Measurements from ENCODE around the gene SMCR8. TPM values are rescaled to one million over a fixed set of nuclear protein-coding genes. Genes with fewer than 3 reads are reported as not detected.

Gene SMCR8
- total and polyA plus RNA-seq, 2 of the 8 experiments (the other 6 are each of a cell fraction or from before 2014, with no cell fraction given), result 6.9 to 18.5 TPM

- no peak overlapping the region for H2BK15ac ChIP-seq (ENCODE audit: low read length)
- TF ChIP-seq TAF1 (IDR thresholded peaks at IDR 0.05; ENCODE audit: low read depth, low read length), result no peak
- TF ChIP-seq SIN3A (conservative IDR thresholded peaks at IDR 0.05 in 1 of 2, IDR thresholded peaks at IDR 0.05 in 1 of 2; ENCODE audit: low read depth in 1 of 2, low read length in 2 of 2), result no peak
- no peak for TF ChIP-seq HDAC6 (IDR thresholded peaks at IDR 0.05; ENCODE audit: low read depth, low read length)
- TF ChIP-seq GTF2F1 (IDR thresholded peaks at IDR 0.05; ENCODE audit: borderline replicate concordance, low read depth, low read length), result no peak
- no peak for TF ChIP-seq BACH1 (IDR thresholded peaks at IDR 0.05; ENCODE audit: low read length)
- TF ChIP-seq CBX8 (IDR thresholded peaks at IDR 0.05; ENCODE audit: borderline replicate concordance, low read depth, low read length), result no peak
- no peak for TF ChIP-seq YY1 (IDR thresholded peaks at IDR 0.05; ENCODE audit: low read depth, low read length)
These were observed 7.4 kb downstream of the SMCR8 start for GRCh38 chr17:18322522-18322921.

More at GRCh38 chr17:18322522-18322921, 7.4 kb downstream of the SMCR8 start:
- H2AFZ ChIP-seq (ENCODE audit: low read length), result no peak overlapping the region
- no peak overlapping the region for H3K9ac ChIP-seq (replicated peaks in 1 of 4; ENCODE audit: extremely low read depth in 1 of 4, low read depth in 3 of 4, low read length in 3 of 4)
- no peak overlapping the region for H2BK120ac ChIP-seq (replicated peaks; ENCODE audit: low read depth, low read length)
- peaks cover 0 to 3% (median 0%) of the 10 kb centered on the region in 4 experiments; a peak in 2 of 7 replicates for H3K4me1 ChIP-seq (replicated peaks in 1 of 4; ENCODE audit: control insufficient read depth in 3 of 4, insufficient read depth in 4 of 4, low read length in 3 of 4)
- H3K9me3 ChIP-seq (ENCODE audit: insufficient read depth in 2 of 2, low read depth in 1 of 2, low read length in 1 of 2), result no peaks in the 10 kb centered on the region
- no peak overlapping the region for H3K27ac ChIP-seq (ENCODE audit: low read depth, low read length)
- FAIRE-seq (no peak), DNase-seq (ENCODE audit: low read depth in 1 of 2, low spot score in 2 of 2) (no peak)
- peaks cover 14% of the 10 kb centered on the region for H3K79me1 ChIP-seq (ENCODE audit: low read depth, low read length)
- H4K8ac ChIP-seq (ENCODE audit: extremely low read depth, insufficient read depth, low read length), result peak overlapping the region; percentile 41; the same call in 1 of the 2 replicates
- H3K14ac ChIP-seq (ENCODE audit: insufficient read length), result no peak overlapping the region
- no peak overlapping the region for H3K4me2 ChIP-seq (ENCODE audit: insufficient read depth in 1 of 2, low read depth in 2 of 2, low read length in 2 of 2)
- ChIA-PET POLR2A (ENCODE audit: partially characterized antibody) (interaction anchor here (0.8 to 8.8 kb wide), 8 partner anchors 8 to 75 kb away, joined by 3 to 52 read pairs (median 6); partner anchors contain the start of genes EVPLL, SMCR8 and TOP3A), CTCF (ENCODE audit: partially characterized antibody) (interaction anchor here (0.7 to 4.6 kb wide), 16 partner anchors 9 to 709 kb away, joined by 3 to 58 read pairs (median 4); no protein-coding TSS in a partner anchor)
- H3K36me3 ChIP-seq (ENCODE audit: control insufficient read depth in 2 of 4, insufficient read depth in 4 of 4, low read length in 3 of 4), result peaks cover 12 to 30% (median 24%) of the 10 kb centered on the region in 4 experiments
- 96% methylated on average over 11 of the region's 12 CpGs; no CpG with 5 or more reads in 1 of the 2 experiments for WGBS, 2 experiments (ENCODE audit: extremely low coverage in 1 of 2, insufficient coverage in 1 of 2, insufficient read length in 1 of 2, insufficient replicate concordance in 2 of 2, low coverage in 1 of 2, low lambda C conversion rate in 2 of 2, missing lambda C conversion rate in 1 of 2)
- no peak overlapping the region for H3K23ac ChIP-seq (ENCODE audit: insufficient read length)
- H2BK12ac ChIP-seq (ENCODE audit: low read depth, low read length), result no peak overlapping the region
- H4K91ac ChIP-seq (replicated peaks; ENCODE audit: insufficient read length, low read length), result no peak overlapping the region
- no peak overlapping the region for H3K56ac ChIP-seq (replicated peaks; ENCODE audit: insufficient read length, low read depth, low read length)
- H3K4me3 ChIP-seq (ENCODE audit: extremely low read depth in 1 of 4, insufficient read depth in 2 of 4, low read depth in 3 of 4, low read length in 4 of 4), result no peak overlapping the region
- peaks cover 0 to 28% of the 10 kb centered on the region in 2 experiments; a peak in 2 of 4 replicates for H3K79me2 ChIP-seq (ENCODE audit: control insufficient read depth in 1 of 2, insufficient read depth in 2 of 2, low read length in 2 of 2)
- H3K23me2 ChIP-seq (ENCODE audit: low read depth, low read length), result no peaks in the 10 kb centered on the region
- peaks cover 7 to 28% of the 10 kb centered on the region in 2 experiments for H4K20me1 ChIP-seq (replicated peaks in 1 of 2; ENCODE audit: control insufficient read depth in 1 of 2, insufficient read depth in 2 of 2, low read length in 2 of 2)
- H3K4ac ChIP-seq (replicated peaks; ENCODE audit: insufficient read length, low read depth, low read length), result no peak overlapping the region
- no peak overlapping the region for H2BK5ac ChIP-seq (ENCODE audit: low read depth, low read length)
- no peak overlapping the region for H4K5ac ChIP-seq (ENCODE audit: insufficient read length, low read depth, low read length)
- no peak overlapping the region for H2BK20ac ChIP-seq (ENCODE audit: low read length)
- no peak overlapping the region for H3K18ac ChIP-seq (ENCODE audit: extremely low read depth, low read length)
- H2AK5ac ChIP-seq (ENCODE audit: low read depth, low read length), result no peak overlapping the region
- H3K27me3 ChIP-seq (replicated peaks in 1 of 4; ENCODE audit: control insufficient read depth in 3 of 4, extremely low read depth in 1 of 4, insufficient read depth in 3 of 4, low read length in 3 of 4), result no peaks in the 10 kb centered on the region
